Left forelimb (tissue), 1 donor: ENCODE data around the gene PXDC1.
"Not testable (repeated sequence)": the region's sequence is repeated elsewhere in the genome, so short reads cannot be mapped to it uniquely, and the experiment has no call there.

Source experiments
- DNase-seq: peaks from one replicate; pipeline ENCODE4 v3.0.0-alpha.2; 2018; ENCODE audit warnings: low spot score

PXDC1 gene

DNA sequence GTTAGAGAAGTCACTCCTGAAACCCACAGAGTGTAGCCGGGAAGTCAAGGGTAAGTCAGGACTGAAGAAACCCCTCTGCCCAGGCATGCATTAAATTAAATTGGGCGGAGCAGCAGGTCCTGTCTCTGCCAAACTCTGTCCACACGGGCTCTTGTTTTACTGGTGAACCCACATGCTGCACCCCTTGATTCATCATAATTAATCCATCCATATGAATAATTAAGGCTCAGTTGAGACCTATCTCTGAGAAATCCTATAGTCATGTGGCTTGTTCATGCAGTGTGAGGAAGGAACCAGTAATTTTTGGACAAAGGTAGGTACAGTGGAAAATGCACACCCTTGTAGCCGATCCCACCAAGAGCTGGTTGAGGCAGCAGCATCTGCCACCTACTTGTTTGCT, 43.0 kb downstream of the PXDC1 start:
- no peak for DNase-seq

- DNase-seq, result no peak
Measured at GRCh38 chr6:3707751-3708412, 43.6 kb downstream of the PXDC1 start.

DNA sequence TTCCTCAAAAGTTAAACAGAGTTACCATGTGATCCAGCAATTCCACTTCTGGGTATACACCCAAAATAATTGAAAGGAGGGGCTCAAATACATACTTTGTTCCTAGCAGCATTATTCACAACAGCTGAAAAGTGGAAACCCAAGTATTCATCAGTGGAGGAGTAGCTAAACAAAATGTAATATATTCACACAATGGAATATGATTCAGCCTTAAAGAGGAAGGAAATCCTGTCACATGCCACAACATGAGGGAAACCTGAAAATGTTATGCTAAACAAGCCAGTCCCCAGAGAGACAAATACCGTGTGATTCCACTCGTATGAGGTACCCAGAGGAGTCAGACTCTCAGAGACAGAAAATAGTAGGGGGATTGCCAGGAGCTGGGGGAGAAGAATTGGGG, 44.5 kb downstream of the PXDC1 start:
- DNase-seq, result no peak

- no peak for DNase-seq
Measured at GRCh38 chr6:3706547-3706946, 45.0 kb downstream of the PXDC1 start.

- DNase-seq, result no peak
Measured at GRCh38 chr6:3701631-3702030, 49.9 kb downstream of the PXDC1 start.

- DNase-seq, result no peak
Measured at GRCh38 chr6:3699231-3699630, 52.3 kb downstream of the PXDC1 start.

GRCh38 chr6:3698021-3698420, 53.5 kb downstream of the PXDC1 start:
- DNase-seq, result no peak

- no peak for DNase-seq
Measured at GRCh38 chr6:3697609-3698008, 53.9 kb downstream of the PXDC1 start.

- DNase-seq, result no peak
Measured at GRCh38 chr6:3696525-3697088, 54.9 kb downstream of the PXDC1 start.

- no peak for DNase-seq
Measured at GRCh38 chr6:3695065-3695817, 56.3 kb downstream of the PXDC1 start.

DNA sequence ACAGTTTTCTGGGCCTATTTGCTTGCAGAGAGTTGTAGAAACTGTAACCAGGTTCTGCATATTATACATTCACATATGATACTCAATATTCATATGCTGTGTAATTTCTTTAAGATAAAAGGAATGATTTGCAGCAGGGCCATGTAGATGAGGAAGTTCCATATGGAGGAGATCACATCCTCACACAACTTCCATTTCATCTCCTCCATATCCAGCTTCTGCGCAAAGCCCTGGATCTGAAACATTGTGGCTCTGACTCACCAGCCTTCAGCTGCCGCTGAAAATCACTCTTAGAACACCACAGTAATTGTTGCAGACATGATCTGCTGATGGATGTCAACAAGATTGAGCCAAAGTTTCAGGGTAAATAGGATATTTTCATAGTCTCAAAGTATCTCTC, 57.7 kb downstream of the PXDC1 start:
- no peak for DNase-seq

- no peak for DNase-seq
Measured at GRCh38 chr6:3690506-3690905, 61.0 kb downstream of the PXDC1 start.

- no peak for DNase-seq
Measured at GRCh38 chr6:3687847-3688246, 63.7 kb downstream of the PXDC1 start.

DNA sequence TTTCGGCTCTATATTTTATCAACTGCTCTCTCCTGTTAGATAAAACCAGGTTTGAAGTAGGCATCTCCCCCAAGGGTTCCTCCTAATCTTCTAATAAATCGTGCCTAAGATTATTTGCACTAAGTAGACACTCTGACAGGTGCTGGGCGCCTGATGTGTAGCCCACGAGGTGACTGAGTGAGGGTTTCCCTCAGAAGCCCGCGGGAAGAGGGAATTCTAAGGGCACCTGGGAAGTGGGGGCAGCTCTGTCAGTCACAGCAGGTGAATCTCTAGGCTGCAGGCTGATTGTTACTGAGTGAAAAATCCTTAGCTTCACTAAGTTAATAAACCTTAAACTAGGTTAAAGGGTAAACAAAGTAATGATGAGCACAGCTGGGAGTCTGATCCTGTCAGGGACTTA, 68.2 kb downstream of the PXDC1 start:
- no peak for DNase-seq

- no peak for DNase-seq
Measured at GRCh38 chr6:3678946-3679345, 72.6 kb downstream of the PXDC1 start.

DNA sequence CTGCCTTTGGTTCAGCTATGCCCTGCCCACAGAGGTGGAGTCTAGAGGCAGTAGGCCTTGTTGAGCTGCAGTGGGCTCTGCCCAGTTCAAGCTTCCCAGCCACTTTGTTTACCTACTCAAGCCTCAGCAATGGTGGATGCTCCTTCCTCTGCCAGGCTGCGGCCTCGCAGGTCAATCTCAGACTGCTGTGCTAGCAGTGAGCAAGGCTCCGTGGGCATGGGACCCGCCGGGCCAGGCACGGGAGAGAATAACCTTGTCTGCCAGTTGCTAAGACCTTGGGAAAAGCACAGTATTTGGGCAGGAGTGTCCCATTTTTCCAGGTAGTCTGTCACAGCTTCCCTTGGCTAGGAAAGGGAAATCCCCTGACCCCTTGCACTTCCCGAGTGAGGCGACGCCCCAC, 73.8 kb downstream of the PXDC1 start:
- not testable (repeated sequence) for DNase-seq

- not testable (repeated sequence) for DNase-seq
Measured at GRCh38 chr6:3677351-3677750, 74.2 kb downstream of the PXDC1 start.
